ENCODE results near the gene MANEAL.

MANEAL gene

GRCh38 chr1:37808369-37809319 is 15.0 kb downstream of the MANEAL start (continued):
- TF ChIP-seq ZNF670 (tag by site-specific recombination; IDR thresholded peaks at IDR 0.05; ENCODE audit: low read depth) = no peak
- no peak for TF ChIP-seq ZNF211 (tag by site-specific recombination; IDR thresholded peaks at IDR 0.05; ENCODE audit: low read depth)
- no peak for TF ChIP-seq ZBTB7A (tag by site-specific recombination; IDR thresholded peaks at IDR 0.05; ENCODE audit: low read depth)
- TF ChIP-seq ZNF157 (tag by site-specific recombination; IDR thresholded peaks at IDR 0.05) = no peak
- no peak for TF ChIP-seq KLF16 (tag by site-specific recombination; IDR thresholded peaks at IDR 0.05)
- TF ChIP-seq ZNF18 (tag by site-specific recombination; IDR thresholded peaks at IDR 0.05) = no peak
- TF ChIP-seq ZNF654 (tag by site-specific recombination; IDR thresholded peaks at IDR 0.05; ENCODE audit: low read depth) = no peak
- no peak for TF ChIP-seq GLI4 (tag by site-specific recombination; IDR thresholded peaks at IDR 0.05)
- TF ChIP-seq ZNF354C (tag by site-specific recombination; IDR thresholded peaks at IDR 0.05; ENCODE audit: borderline replicate concordance, low read depth) = no peak
- TF ChIP-seq ZNF530 (tag by site-specific recombination; IDR thresholded peaks at IDR 0.05; ENCODE audit: low read depth) = no peak
- no peak for TF ChIP-seq TSHZ1 (tag by site-specific recombination; IDR thresholded peaks at IDR 0.05; ENCODE audit: borderline replicate concordance)
- no peak for TF ChIP-seq ZNF837 (tag by site-specific recombination; IDR thresholded peaks at IDR 0.05)
- no peak for TF ChIP-seq ZNF175 (tag by site-specific recombination; IDR thresholded peaks at IDR 0.05)
- TF ChIP-seq ZNF23 (tag by site-specific recombination; IDR thresholded peaks at IDR 0.05; ENCODE audit: borderline replicate concordance) = no peak
- no peak for TF ChIP-seq ZNF701 (tag by site-specific recombination; IDR thresholded peaks at IDR 0.05)
- TF ChIP-seq ZNF830 (tag by site-specific recombination; IDR thresholded peaks at IDR 0.05; ENCODE audit: low read depth) = no peak
- peak; percentile 79; the same call in 1 of the 2 replicates for TF ChIP-seq ZBTB20 (tag by site-specific recombination; IDR thresholded peaks at IDR 0.05)
- TF ChIP-seq PRDM2 (tag by site-specific recombination; IDR thresholded peaks at IDR 0.05; ENCODE audit: borderline replicate concordance) = no peak
- TF ChIP-seq ZBTB11 (tag by site-specific recombination; conservative IDR thresholded peaks at IDR 0.05; ENCODE audit: low read depth) = peak; percentile 15; the same call in 1 of the 2 replicates
- no peak for TF ChIP-seq ZNF292 (tag by site-specific recombination; IDR thresholded peaks at IDR 0.05; ENCODE audit: borderline replicate concordance, low read depth)
- no peak for TF ChIP-seq ZNF2 (tag by site-specific recombination; IDR thresholded peaks at IDR 0.05)
- no peak for TF ChIP-seq ZNF707 (tag by site-specific recombination; IDR thresholded peaks at IDR 0.05)
- TF ChIP-seq ZNF624 (tag by site-specific recombination; IDR thresholded peaks at IDR 0.05) = no peak
- TF ChIP-seq ZNF404 (tag by site-specific recombination; IDR thresholded peaks at IDR 0.05) = no peak
- no peak for TF ChIP-seq ZNF514 (tag by site-specific recombination; IDR thresholded peaks at IDR 0.05)
